ENCODE data around the gene SLC18A2.

GRCh38 chr10:117294735-117295134 lies 53.8 kb downstream of the SLC18A2 start:
- TF ChIP-seq EP300 (IDR thresholded peaks at IDR 0.05; ENCODE audit: low read depth), result no peak
- TF ChIP-seq POLR2AphosphoS5 (IDR thresholded peaks at IDR 0.05), result no peak
- TF ChIP-seq CTCF (IDR thresholded peaks at IDR 0.05), result no peak
- TF ChIP-seq POLR2A (IDR thresholded peaks at IDR 0.05), result no peak

Data from transverse colon (tissue), 4 donors.